Muscle of leg (tissue), 16 donors: Measurements from ENCODE around the gene TOPBP1. TPM values are rescaled to one million over a fixed set of nuclear protein-coding genes. Genes with fewer than 3 reads are reported as not detected.

ENCODE experiments used
- DNase-seq: peaks from one replicate; pipeline ENCODE4 v3.0.0; 2013
- H3K27ac ChIP-seq: one replicate; pipeline ENCODE4 v1.5.1; 2013; ENCODE audit warnings: mild to moderate bottlenecking, low read length, control low read depth
- H3K27me3 ChIP-seq: one replicate; pipeline ENCODE4 v1.6.1; 2013; ENCODE audit warnings: low read length; ENCODE audit not compliant: control insufficient read depth, insufficient read depth
- H3K36me3 ChIP-seq: one replicate; pipeline ENCODE4 v1.6.1; 2013; ENCODE audit warnings: low read length; ENCODE audit not compliant: control insufficient read depth, insufficient read depth
- H3K4me1 ChIP-seq: one replicate; pipeline ENCODE4 v1.6.1; 2013; ENCODE audit warnings: low read length; ENCODE audit not compliant: control insufficient read depth, insufficient read depth
- H3K4me3 ChIP-seq: one replicate; pipeline ENCODE4 v1.5.1; 2013; ENCODE audit warnings: low read length, control low read depth
- H3K9me3 ChIP-seq: replicated peaks from 2 replicates; pipeline ENCODE4 v1.6.1; 2013; ENCODE audit warnings: low read depth, low read length; ENCODE audit not compliant: control insufficient read depth
- WGBS: methylation state at CpG from one replicate; pipeline ENCODE4 v1.1.5; 2013; ENCODE audit warnings: missing lambda C conversion rate; ENCODE audit not compliant: insufficient coverage; 5-methylcytosine and 5-hydroxymethylcytosine counted together
- long read RNA-seq, 11 donors: transcript quantifications; one replicate each; lab custom pipeline, GENCODE V29; 2026
- polyA plus RNA-seq, 8 donors: library from polyadenylated mRNA; unstranded; fragments of 120-200 nt; gene quantifications; one replicate each; pipeline versions ENCODE4 v1.2.1 to v1.2.3, GENCODE V29; 2013; ENCODE audit warnings: inconsistent platforms in 1 of 8, low replicate concordance in 1 of 8; ENCODE audit not compliant: insufficient read length in 8 of 8, insufficient read depth in 1 of 8
- total RNA-seq: library from RNA; stranded (reverse); fragments of 120-200 nt; gene quantifications from one replicate; pipeline ENCODE4 v1.2.4, GENCODE V29; 2013

The TOPBP1 gene
- total RNA-seq = 28.5 TPM
- 10 to 100 TPM; 19.8 to 28.5 (median 25.2) TPM for polyA plus RNA-seq
- long read RNA-seq, donor 1 = 0 reads
- long read RNA-seq, donor 2 = 0 reads
- long read RNA-seq, donor 3 = 0 reads
- long read RNA-seq, donor 4 = 0 reads
- long read RNA-seq, donor 5, full-length matches to known transcripts = 1 of 18 reads
- long read RNA-seq, donor 5, partial matches to known transcripts = 17 of 18 reads
- long read RNA-seq, donor 5, other reads (novel, unspliced or antisense) = 0 of 18 reads
- long read RNA-seq, donor 6, partial matches to known transcripts = 0 of 1 reads
- long read RNA-seq, donor 6, other reads (novel, unspliced or antisense) = 0 of 1 reads
- long read RNA-seq, donor 7 = 0 reads
- long read RNA-seq, donor 8 = 0 reads
- long read RNA-seq, donor 9 = 0 reads
- long read RNA-seq, donor 10, full-length matches to known transcripts = 2 of 8 reads
- long read RNA-seq, donor 10, partial matches to known transcripts = 6 of 8 reads
- long read RNA-seq, donor 10, other reads (novel, unspliced or antisense) = 0 of 8 reads
- long read RNA-seq, donor 11 = 0 reads

GRCh38 chr3:133661454-133662277 is at the start of gene TOPBP1:
TSS of gene TOPBP1 (minus strand) at chr3:133661941. CDS start at chr3:133661127, 814 bp downstream.
- Histone ChIP-seq H3K4me1 (peaks cover 10% of the 10 kb centered on the region), H3K4me3 (peak within 1 kb of the TSS; percentile 87), H3K27me3 (no peaks in the 10 kb centered on the region), H3K36me3 (peaks cover 4% of the 10 kb centered on the region), H3K9me3 (no peaks in the 10 kb centered on the region), H3K27ac (peak within 1 kb of the TSS; percentile 95)
- peak; percentile 94 for DNase-seq
- under 1% methylated on average over 52 of the region's 58 CpGs for WGBS

GRCh38 chr3:133711013-133711412 is 49.3 kb upstream of the TOPBP1 start:
- Histone ChIP-seq H3K9me3 (no peaks in the 10 kb centered on the region), H3K4me3 (no peak overlapping the region), H3K27ac (no peak overlapping the region), H3K27me3 (no peaks in the 10 kb centered on the region), H3K36me3 (no peaks in the 10 kb centered on the region), H3K4me1 (no peaks in the 10 kb centered on the region)
- 69% methylated on average over 3 of the region's 4 CpGs for WGBS
- no peak for DNase-seq

GRCh38 chr3:133709139-133709750 is 47.5 kb upstream of the TOPBP1 start:
- Histone ChIP-seq H3K4me3 (no peak overlapping the region), H3K27ac (no peak overlapping the region), H3K36me3 (no peaks in the 10 kb centered on the region), H3K4me1 (no peaks in the 10 kb centered on the region), H3K27me3 (no peaks in the 10 kb centered on the region), H3K9me3 (no peaks in the 10 kb centered on the region)
- WGBS = no CpG with 5 or more reads among the region's 3 CpGs
- peak; percentile 5 for DNase-seq

- H3K27ac ChIP-seq = no peak overlapping the region
- H3K4me1 ChIP-seq = no peaks in the 10 kb centered on the region
- no peaks in the 10 kb centered on the region for H3K36me3 ChIP-seq
- H3K4me3 ChIP-seq = no peak overlapping the region
- no peaks in the 10 kb centered on the region for H3K27me3 ChIP-seq
- WGBS = 78% methylated on average over 3 of the region's 4 CpGs
- no peaks in the 10 kb centered on the region for H3K9me3 ChIP-seq
- DNase-seq = no peak
Observed at GRCh38 chr3:133706033-133706432, 44.3 kb upstream of the TOPBP1 start.

- Histone ChIP-seq H3K36me3 (no peaks in the 10 kb centered on the region), H3K27ac (no peak overlapping the region), H3K9me3 (no peaks in the 10 kb centered on the region), H3K27me3 (no peaks in the 10 kb centered on the region), H3K4me1 (no peaks in the 10 kb centered on the region), H3K4me3 (no peak overlapping the region)
- WGBS = 20% methylated on average over 1 of the region's 1 CpG
- no peak for DNase-seq
Observed at GRCh38 chr3:133703915-133704314, 42.2 kb upstream of the TOPBP1 start.

- Histone ChIP-seq H3K4me3 (no peak overlapping the region), H3K9me3 (no peaks in the 10 kb centered on the region), H3K4me1 (no peaks in the 10 kb centered on the region), H3K27ac (no peak overlapping the region), H3K27me3 (no peaks in the 10 kb centered on the region), H3K36me3 (no peaks in the 10 kb centered on the region)
- DNase-seq = no peak
- WGBS = 88% methylated on average over 7 of the region's 7 CpGs
Observed at GRCh38 chr3:133701435-133702358, 40.0 kb upstream of the TOPBP1 start.

GRCh38 chr3:133700351-133700750 is 38.6 kb upstream of the TOPBP1 start:
- Histone ChIP-seq H3K4me1 (no peaks in the 10 kb centered on the region), H3K36me3 (no peaks in the 10 kb centered on the region), H3K9me3 (no peaks in the 10 kb centered on the region), H3K4me3 (no peak overlapping the region), H3K27ac (no peak overlapping the region), H3K27me3 (no peaks in the 10 kb centered on the region)
- no peak for DNase-seq
- 76% methylated on average over 3 of the region's 6 CpGs for WGBS

GRCh38 chr3:133699903-133700302 is 38.2 kb upstream of the TOPBP1 start:
- WGBS = 88% methylated on average over 2 of the region's 3 CpGs
- DNase-seq = no peak
- Histone ChIP-seq H3K4me1 (no peaks in the 10 kb centered on the region), H3K9me3 (no peaks in the 10 kb centered on the region), H3K4me3 (no peak overlapping the region), H3K36me3 (no peaks in the 10 kb centered on the region), H3K27me3 (no peaks in the 10 kb centered on the region), H3K27ac (no peak overlapping the region)

- WGBS = 40% methylated on average over 1 of the region's 2 CpGs
- H3K4me3 ChIP-seq = no peak overlapping the region
Observed at GRCh38 chr3:133699467-133699866, 37.7 kb upstream of the TOPBP1 start.

More at GRCh38 chr3:133699467-133699866, 37.7 kb upstream of the TOPBP1 start:
- H3K9me3 ChIP-seq = no peaks in the 10 kb centered on the region
- no peaks in the 10 kb centered on the region for H3K4me1 ChIP-seq
- H3K27ac ChIP-seq = no peak overlapping the region
- no peaks in the 10 kb centered on the region for H3K36me3 ChIP-seq
- no peak for DNase-seq
- no peaks in the 10 kb centered on the region for H3K27me3 ChIP-seq
